Neural progenitor cell (in vitro differentiated cells): Measurements from ENCODE around the gene EDN3. TPM values are rescaled to one million over a fixed set of nuclear protein-coding genes. Genes with fewer than 3 reads are reported as not detected.

Experiments
- DNase-seq: peaks from one replicate; pipeline ENCODE4 v3.0.0-alpha.2; 2016; ENCODE audit warnings: low spot score
- H2AFZ ChIP-seq: fragments of 200-600 bp; sonication (generic); replicated peaks from 2 replicates; pipeline ENCODE4 v1.6.1; 2016; ENCODE audit warnings: antibody characterized with exemption
- H3F3A ChIP-seq: fragments of 200-600 bp; sonication (generic); 2 replicates; pipeline ENCODE4 v1.6.1; 2016; ENCODE audit warnings: antibody characterized with exemption, low read depth
- H3K27ac ChIP-seq: fragments of 200-600 bp; sonication (generic); 2 replicates; pipeline ENCODE4 v1.5.1; 2016; ENCODE audit warnings: mild to moderate bottlenecking
- H3K27me3 ChIP-seq: fragments of 200-600 bp; sonication (generic); 2 replicates; pipeline ENCODE4 v1.6.1; 2016; ENCODE audit warnings: mild to moderate bottlenecking, moderate library complexity
- H3K36me3 ChIP-seq: fragments of 200-600 bp; sonication (generic); 2 replicates; pipeline ENCODE4 v1.5.1; 2016
- H3K4me1 ChIP-seq: fragments of 200-600 bp; sonication (generic); 2 replicates; pipeline ENCODE4 v1.6.1; 2016; ENCODE audit warnings: mixed run types
- H3K4me2 ChIP-seq: fragments of 200-600 bp; sonication (generic); 2 replicates; pipeline ENCODE4 v1.6.1; 2016
- H3K4me3 ChIP-seq: fragments of 200-600 bp; sonication (generic); 2 replicates; pipeline ENCODE4 v1.5.1; 2016
- H3K79me2 ChIP-seq: fragments of 200-600 bp; sonication (generic); 2 replicates; pipeline ENCODE4 v1.6.1; 2016; ENCODE audit warnings: low read depth
- H3K9ac ChIP-seq: fragments of 200-600 bp; sonication (generic); 2 replicates; pipeline ENCODE4 v1.6.1; 2016
- H3K9me3 ChIP-seq: fragments of 200-600 bp; sonication (generic); 2 replicates; pipeline ENCODE4 v1.5.1; 2016; ENCODE audit warnings: low read depth
- H4K20me1 ChIP-seq: fragments of 200-600 bp; sonication (generic); 2 replicates; pipeline ENCODE4 v1.6.1; 2016; ENCODE audit warnings: low read depth
- H3K27ac Mint-ChIP-seq: 3 replicates; pipeline ENCODE4 v1.8.0; 2021; ENCODE audit warnings: mixed read lengths
- H3K27me3 Mint-ChIP-seq: 2 replicates; pipeline ENCODE4 v1.8.0; 2022; ENCODE audit warnings: low read depth, mild to moderate bottlenecking, inconsistent platforms, moderate library complexity, mixed read lengths; ENCODE audit not compliant: insufficient read depth
- H3K36me3 Mint-ChIP-seq: 3 replicates; pipeline ENCODE4 v1.8.0; 2021; ENCODE audit warnings: mixed read lengths
- H3K4me1 Mint-ChIP-seq: 3 replicates; pipeline ENCODE4 v1.8.0; 2021; ENCODE audit warnings: mixed read lengths
- H3K4me3 Mint-ChIP-seq: 3 replicates; pipeline ENCODE4 v1.8.0; 2021; ENCODE audit warnings: mild to moderate bottlenecking, moderate library complexity, mixed read lengths
- H3K9me3 Mint-ChIP-seq: 3 replicates; pipeline ENCODE4 v1.8.0; 2020; ENCODE audit warnings: mixed read lengths
- EZH2 ChIP-seq: fragments of 200-600 bp; sonication (generic); IDR thresholded peaks from 2 replicates; pipeline ENCODE4 v1.6.1; 2017; ENCODE audit warnings: antibody characterized with exemption, mild to moderate bottlenecking, moderate library complexity
- EZH2phosphoT487 ChIP-seq: fragments of 200-600 bp; sonication (generic); IDR thresholded peaks from 2 replicates; pipeline ENCODE4 v1.6.1; 2017; ENCODE audit warnings: antibody characterized with exemption
- total RNA-seq: library from RNA; depleted of rRNA; stranded (reverse); fragments of >200 nt; gene quantifications from 2 replicates; pipeline ENCODE4 v1.2.3, GENCODE V29; 2015; ENCODE audit warnings: low replicate concordance
- TF ChIP-seq, protein P1 (sequence below): fragments of 200-600 bp; sonication (generic); IDR thresholded peaks from 2 replicates; pipeline ENCODE4 v1.5.1; 2017; ENCODE audit warnings: antibody characterized with exemption, mild to moderate bottlenecking

The EDN3 gene
- total RNA-seq, 1 donor from 2014 or later, result not detected

DNA sequence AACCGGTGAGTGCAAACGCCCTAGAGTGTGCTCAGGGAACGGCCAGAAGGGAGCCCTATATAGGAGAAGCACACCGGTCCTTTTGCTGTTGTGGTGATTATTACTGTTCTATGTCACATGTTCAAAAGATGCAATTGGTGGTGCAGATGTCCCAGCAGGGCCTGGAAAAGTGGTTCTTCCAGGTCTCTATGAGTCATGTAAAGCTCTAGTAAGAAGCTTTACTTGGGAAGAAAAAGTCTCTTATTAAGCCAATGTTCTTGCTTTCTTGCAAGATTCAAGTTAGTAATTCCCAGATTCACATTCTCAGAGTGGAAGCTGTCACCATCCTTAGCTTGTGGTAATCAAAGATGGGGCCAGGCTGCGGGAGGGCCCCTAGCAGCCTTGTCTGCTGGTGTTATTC lies 23.3 kb downstream of the EDN3 start:
- Histone ChIP-seq H3K79me2 (no peaks in the 10 kb centered on the region), H2AFZ (no peak overlapping the region), H3K36me3 (no peaks in the 10 kb centered on the region), H4K20me1 (no peaks in the 10 kb centered on the region), H3F3A (no peaks in the 10 kb centered on the region), H3K4me3 (no peak overlapping the region), H3K4me2 (no peak overlapping the region), H3K9me3 (no peaks in the 10 kb centered on the region), H3K27me3 (no peaks in the 10 kb centered on the region), H3K27ac (no peak overlapping the region), H3K9ac (no peak overlapping the region), H3K4me1 (peaks cover 4% of the 10 kb centered on the region)
- H3K4me1 Mint-ChIP-seq, result peaks cover 12% of the 10 kb centered on the region
- H3K27me3 Mint-ChIP-seq, result peaks cover 8% of the 10 kb centered on the region
- no peaks in the 10 kb centered on the region for H3K36me3 Mint-ChIP-seq
- no peaks in the 10 kb centered on the region for H3K9me3 Mint-ChIP-seq
- TF ChIP-seq, protein P1, sequence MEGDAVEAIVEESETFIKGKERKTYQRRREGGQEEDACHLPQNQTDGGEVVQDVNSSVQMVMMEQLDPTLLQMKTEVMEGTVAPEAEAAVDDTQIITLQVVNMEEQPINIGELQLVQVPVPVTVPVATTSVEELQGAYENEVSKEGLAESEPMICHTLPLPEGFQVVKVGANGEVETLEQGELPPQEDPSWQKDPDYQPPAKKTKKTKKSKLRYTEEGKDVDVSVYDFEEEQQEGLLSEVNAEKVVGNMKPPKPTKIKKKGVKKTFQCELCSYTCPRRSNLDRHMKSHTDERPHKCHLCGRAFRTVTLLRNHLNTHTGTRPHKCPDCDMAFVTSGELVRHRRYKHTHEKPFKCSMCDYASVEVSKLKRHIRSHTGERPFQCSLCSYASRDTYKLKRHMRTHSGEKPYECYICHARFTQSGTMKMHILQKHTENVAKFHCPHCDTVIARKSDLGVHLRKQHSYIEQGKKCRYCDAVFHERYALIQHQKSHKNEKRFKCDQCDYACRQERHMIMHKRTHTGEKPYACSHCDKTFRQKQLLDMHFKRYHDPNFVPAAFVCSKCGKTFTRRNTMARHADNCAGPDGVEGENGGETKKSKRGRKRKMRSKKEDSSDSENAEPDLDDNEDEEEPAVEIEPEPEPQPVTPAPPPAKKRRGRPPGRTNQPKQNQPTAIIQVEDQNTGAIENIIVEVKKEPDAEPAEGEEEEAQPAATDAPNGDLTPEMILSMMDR, result no peak
- no peak for TF ChIP-seq EZH2
- no peak for TF ChIP-seq EZH2phosphoT487
- H3K27ac Mint-ChIP-seq, result no peak overlapping the region
- DNase-seq, result no peak
- H3K4me3 Mint-ChIP-seq, result no peak overlapping the region

DNA sequence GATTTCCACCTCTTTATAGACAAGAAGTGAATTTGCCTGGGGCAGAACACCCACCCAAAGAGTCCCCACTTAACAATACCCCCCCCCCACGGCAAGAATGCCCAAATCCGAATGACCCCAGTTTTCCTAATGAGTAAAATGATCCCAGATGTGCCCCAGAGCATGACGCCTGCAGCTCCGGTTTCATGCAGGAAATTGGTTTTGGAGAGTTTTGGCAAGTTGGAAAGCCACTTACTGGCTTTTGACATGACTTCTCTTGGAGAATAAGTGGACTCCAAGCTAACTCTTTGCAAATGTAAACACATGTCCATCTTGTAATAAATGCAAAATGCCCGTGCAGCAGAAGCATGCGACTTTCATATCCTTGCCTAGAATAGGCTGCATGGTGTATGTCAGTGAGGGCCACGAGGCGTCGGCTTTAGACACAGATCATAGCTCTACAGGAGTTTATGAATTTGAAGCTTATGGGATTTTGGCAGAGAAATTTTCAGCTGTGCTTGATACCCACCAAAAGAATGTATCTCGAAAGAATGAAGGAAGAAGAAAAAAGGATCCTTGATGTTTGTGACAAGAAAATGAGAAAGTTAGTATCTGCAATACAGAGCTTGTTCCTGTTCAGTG lies 24.2 kb downstream of the EDN3 start:
- Histone ChIP-seq H3K4me1 (no peaks in the 10 kb centered on the region), H3K27me3 (no peaks in the 10 kb centered on the region)
- peaks cover 8% of the 10 kb centered on the region for H3K27me3 Mint-ChIP-seq

DNA sequence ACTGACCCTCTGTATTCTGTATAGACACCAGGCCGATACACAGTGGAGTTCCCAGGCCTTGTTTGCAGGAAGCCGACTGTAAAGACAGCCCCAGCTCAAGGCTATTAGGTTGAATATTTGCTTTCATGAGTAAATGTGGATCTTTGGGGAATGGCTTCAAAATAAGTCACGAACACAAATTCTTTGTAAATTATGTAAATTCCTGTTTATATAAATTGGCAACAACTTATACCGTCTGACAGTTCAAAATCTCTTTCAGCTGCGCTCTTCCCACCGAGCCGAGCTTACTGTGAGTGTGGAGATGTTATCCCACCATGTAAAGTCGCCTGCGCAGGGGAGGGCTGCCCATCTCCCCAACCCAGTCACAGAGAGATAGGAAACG lies 24.7 kb downstream of the EDN3 start:
- Histone ChIP-seq H4K20me1 (no peaks in the 10 kb centered on the region), H3K9ac (no peak overlapping the region), H3K4me2 (no peak overlapping the region), H3K36me3 (no peaks in the 10 kb centered on the region), H3K79me2 (no peaks in the 10 kb centered on the region), H3K27me3 (no peaks in the 10 kb centered on the region), H3K9me3 (no peaks in the 10 kb centered on the region), H3K27ac (no peak overlapping the region), H2AFZ (no peak overlapping the region), H3F3A (no peaks in the 10 kb centered on the region), H3K4me1 (no peaks in the 10 kb centered on the region), H3K4me3 (no peak overlapping the region)
- peaks cover 11% of the 10 kb centered on the region for H3K4me1 Mint-ChIP-seq
- H3K27ac Mint-ChIP-seq, result no peak overlapping the region
- H3K4me3 Mint-ChIP-seq, result no peak overlapping the region
- peaks cover 8% of the 10 kb centered on the region for H3K27me3 Mint-ChIP-seq
- TF ChIP-seq EZH2 (no peak), EZH2phosphoT487 (no peak)
- TF ChIP-seq, protein P1, result no peak
- H3K9me3 Mint-ChIP-seq, result no peaks in the 10 kb centered on the region
- DNase-seq, result no peak
- H3K36me3 Mint-ChIP-seq, result no peaks in the 10 kb centered on the region

More for the DNA sequence above, 24.2 kb downstream of the EDN3 start:
- Histone ChIP-seq H3K4me3 (no peak overlapping the region), H3K36me3 (no peaks in the 10 kb centered on the region), H3K79me2 (no peaks in the 10 kb centered on the region), H3K9me3 (no peaks in the 10 kb centered on the region), H3K9ac (no peak overlapping the region), H3F3A (no peaks in the 10 kb centered on the region), H4K20me1 (no peaks in the 10 kb centered on the region), H2AFZ (no peak overlapping the region), H3K4me2 (no peak overlapping the region), H3K27ac (no peak overlapping the region)
- H3K9me3 Mint-ChIP-seq, result no peaks in the 10 kb centered on the region
- DNase-seq, result no peak
- peaks cover 11% of the 10 kb centered on the region for H3K4me1 Mint-ChIP-seq
- TF ChIP-seq EZH2phosphoT487 (no peak), EZH2 (no peak)
- TF ChIP-seq, protein P1, result no peak
- no peak overlapping the region for H3K27ac Mint-ChIP-seq
- H3K36me3 Mint-ChIP-seq, result no peaks in the 10 kb centered on the region
- H3K4me3 Mint-ChIP-seq, result no peak overlapping the region
